GM18951 (cell line): ENCODE data around the gene SLC26A8.
"Not testable (repeated sequence)": the region's sequence is repeated elsewhere in the genome, so short reads cannot be mapped to it uniquely, and the experiment has no call there.

ENCODE experiments used
- POLR2A ChIP-seq: IDR thresholded peaks from 4 replicates; pipeline ENCODE4 v1.6.1; 2011; ENCODE audit warnings: mild to moderate bottlenecking; ENCODE audit not compliant: insufficient read length, insufficient read depth; ENCODE audit errors: extremely low read depth
- in situ Hi-C: fragments of 300-500 bp; cut with MboI; formaldehyde crosslinking; loops from one replicate; pipeline ENCODE4 v1.12.0; 2022; ENCODE audit warnings: low sequenced_read_pairs, mixed read lengths, inconsistent platforms; ENCODE audit not compliant: unreplicated experiment

The SLC26A8 gene

GRCh38 chr6:36020154-36020553, 4.3 kb downstream of the SLC26A8 start:
- in situ Hi-C loops: loop anchor here (10.0 kb wide), 1 partner anchor 335 kb away; no protein-coding TSS in a partner anchor
- no peak for TF ChIP-seq POLR2A

DNA sequence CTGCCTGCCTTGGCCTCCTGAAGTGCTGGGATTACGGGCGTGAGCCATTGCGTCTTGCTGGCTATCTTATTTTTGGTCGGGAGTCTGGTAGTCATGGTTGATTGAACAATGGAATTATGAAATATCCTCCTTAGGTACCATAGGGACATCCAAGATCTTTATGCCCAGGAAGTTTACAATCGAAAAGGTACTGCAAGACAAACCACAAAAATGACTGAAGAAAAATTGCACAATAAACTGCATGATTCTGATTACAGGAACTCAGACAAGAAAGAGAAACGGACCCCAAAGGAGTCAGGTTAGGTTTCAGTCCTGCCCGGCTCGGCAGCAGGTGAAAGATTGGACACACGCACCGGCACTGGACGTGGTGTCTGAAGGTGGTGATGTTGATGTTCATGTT, 5.3 kb downstream of the SLC26A8 start:
- in situ Hi-C loops: no loop called here

DNA sequence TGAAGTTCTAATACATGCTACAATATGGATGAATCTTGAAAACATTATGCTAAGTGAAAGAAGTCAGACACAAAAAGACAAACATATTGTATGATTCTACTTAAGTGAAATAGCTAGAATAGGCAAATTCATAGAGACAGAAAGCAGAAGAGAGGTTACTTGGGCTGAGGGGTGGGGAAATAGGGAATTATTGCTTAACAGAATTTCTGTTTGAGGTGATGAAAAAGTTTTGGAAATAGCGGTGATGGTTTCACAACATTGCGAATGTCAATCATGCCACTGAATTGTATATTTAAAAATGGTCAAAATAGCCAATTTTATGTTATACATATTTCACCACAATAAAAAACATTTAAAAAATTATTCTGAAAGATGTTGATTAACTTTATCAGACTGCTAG, 6.1 kb downstream of the SLC26A8 start:
- no peak for TF ChIP-seq POLR2A
- in situ Hi-C loops: no loop called here

More for the DNA sequence above, 5.3 kb downstream of the SLC26A8 start:
- no peak for TF ChIP-seq POLR2A

- no peak for TF ChIP-seq POLR2A
- in situ Hi-C loops: no loop called here
These were observed 8.8 kb downstream of the SLC26A8 start for GRCh38 chr6:36015666-36016065.

DNA sequence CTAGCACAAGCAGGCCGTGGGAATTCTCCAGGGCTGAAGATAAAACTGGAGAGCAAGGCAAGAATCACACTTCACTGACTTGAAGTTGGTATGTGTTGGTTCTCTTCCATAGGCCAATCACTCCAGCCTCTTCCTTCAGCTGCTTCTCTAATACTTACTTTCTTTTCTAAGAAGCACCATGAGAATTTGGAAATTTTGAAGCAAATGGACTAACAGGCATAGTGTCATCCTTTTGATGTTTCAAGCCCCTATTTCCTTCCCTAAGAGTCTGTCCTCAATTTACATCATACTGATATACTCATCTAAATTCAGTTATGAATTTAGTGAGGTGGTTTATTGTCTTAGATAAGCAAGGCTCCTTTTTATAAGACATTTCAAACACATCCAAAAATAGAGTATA, 24.0 kb downstream of the SLC26A8 start:
- no peak for TF ChIP-seq POLR2A
- in situ Hi-C loops: no loop called here

DNA sequence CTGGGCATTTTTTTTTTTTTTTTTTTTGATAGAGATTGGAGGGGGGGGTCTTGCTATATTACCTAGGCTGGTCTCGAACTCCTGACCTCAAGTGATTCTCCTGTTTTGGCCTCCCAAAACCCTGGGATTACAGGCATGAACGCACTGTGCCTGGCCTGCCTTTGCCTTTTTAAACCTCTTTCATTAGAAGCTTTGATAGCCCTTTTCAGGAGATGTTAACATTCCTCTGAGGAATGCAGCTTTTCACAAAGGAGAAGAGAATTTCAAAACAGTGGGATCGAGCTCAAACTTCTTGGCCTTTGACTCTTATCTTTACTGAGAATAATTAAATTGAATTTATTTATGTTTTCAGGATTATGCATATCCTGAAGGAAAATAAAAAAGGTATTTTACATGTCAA, 31.3 kb downstream of the SLC26A8 start:
- no peak for TF ChIP-seq POLR2A
- in situ Hi-C loops: no loop called here

GRCh38 chr6:35988047-35988446, 36.4 kb downstream of the SLC26A8 start:
- in situ Hi-C loops: not testable (repeated sequence)

- in situ Hi-C loops: no loop called here
- TF ChIP-seq POLR2A: no peak
These were observed 39.7 kb downstream of the SLC26A8 start for GRCh38 chr6:35984701-35985100.

- in situ Hi-C loops: no loop called here
- no peak for TF ChIP-seq POLR2A
These were observed 43.3 kb downstream of the SLC26A8 start for GRCh38 chr6:35980991-35981645.

DNA sequence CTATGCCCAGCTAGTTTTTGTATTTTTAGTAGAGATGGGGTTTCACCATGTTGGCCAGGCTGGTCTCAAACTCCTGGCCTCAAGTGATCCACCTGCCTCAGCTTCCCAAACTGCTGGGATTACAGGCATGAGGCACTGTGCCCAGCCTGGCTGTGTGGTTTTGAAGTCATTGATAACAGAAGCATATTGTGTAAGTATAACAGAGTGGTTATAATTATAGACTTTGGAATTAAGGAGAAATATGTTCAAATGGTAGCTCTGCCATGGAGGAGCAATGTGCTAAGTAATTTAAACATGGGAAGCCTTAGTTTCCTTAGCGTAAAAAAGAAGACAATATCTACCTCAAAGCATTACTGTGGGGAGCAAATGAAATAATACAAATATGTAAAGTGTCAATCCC, 44.3 kb downstream of the SLC26A8 start:
- in situ Hi-C loops: not testable (repeated sequence)

GRCh38 chr6:35977308-35977707, 47.1 kb downstream of the SLC26A8 start:
- in situ Hi-C loops: no loop called here
- no peak for TF ChIP-seq POLR2A

GRCh38 chr6:35973670-35974222, 50.7 kb downstream of the SLC26A8 start:
- TF ChIP-seq POLR2A: no peak
- in situ Hi-C loops: no loop called here

- in situ Hi-C loops: no loop called here
- no peak for TF ChIP-seq POLR2A
These were observed 51.7 kb downstream of the SLC26A8 start for GRCh38 chr6:35972471-35973367.

DNA sequence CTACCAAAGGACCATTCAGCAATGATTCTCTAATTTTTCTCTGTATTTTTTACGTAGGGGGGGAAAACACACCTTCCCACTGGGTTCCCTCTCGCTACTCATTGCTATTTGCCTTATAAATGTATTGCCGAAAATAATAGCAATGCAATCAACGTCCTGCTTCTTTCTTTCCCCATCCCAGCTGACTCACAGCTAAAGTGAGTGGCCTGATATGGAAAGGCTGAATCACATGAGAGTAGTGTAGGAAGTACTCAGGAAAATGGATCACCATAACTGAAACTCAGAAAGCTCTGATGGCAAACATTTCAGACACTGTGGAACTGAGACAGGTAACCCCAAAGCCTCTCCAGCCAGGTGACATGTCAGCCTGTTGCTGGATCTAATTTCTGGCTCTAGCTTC, 54.3 kb downstream of the SLC26A8 start:
- no peak for TF ChIP-seq POLR2A
- in situ Hi-C loops: no loop called here
